PFSK-1 (cell line): Measurements from ENCODE around the gene PHLDB3.

ENCODE experiments used
- FOXP2 ChIP-seq: optimal IDR thresholded peaks from 2 replicates; pipeline ENCODE3; 2011; ENCODE audit warnings: borderline replicate concordance, control low read depth, inconsistent platforms; ENCODE audit not compliant: insufficient read depth; ENCODE audit errors: extremely low read length, extremely low read depth
- POLR2AphosphoS5 ChIP-seq: IDR thresholded peaks from 2 replicates; pipeline ENCODE4 v1.6.1; 2012; ENCODE audit warnings: low read depth, mild to moderate bottlenecking, control low read depth, low read length, moderate library complexity
- SIN3A ChIP-seq: IDR thresholded peaks from 2 replicates; pipeline ENCODE4 v1.6.1; 2012; ENCODE audit warnings: mild to moderate bottlenecking, low read length, moderate library complexity, borderline replicate concordance; ENCODE audit not compliant: insufficient read depth
- TAF1 ChIP-seq: IDR thresholded peaks from 2 replicates; pipeline ENCODE4 v1.6.1; 2012; ENCODE audit warnings: low read length, control low read depth, borderline replicate concordance; ENCODE audit not compliant: insufficient read depth
- TF ChIP-seq, protein P1 (sequence below), 2 experiments: IDR thresholded peaks; 2 replicates each; pipeline versions ENCODE4 v1.6.1 to v1.8.0; 2011 to 2012; ENCODE audit warnings: low read depth in 2 of 2, low read length in 2 of 2, control low read depth in 1 of 2, inconsistent platforms in 1 of 2, mild to moderate bottlenecking in 1 of 2, moderate library complexity in 1 of 2; ENCODE audit not compliant: insufficient read depth in 1 of 2

DNA sequence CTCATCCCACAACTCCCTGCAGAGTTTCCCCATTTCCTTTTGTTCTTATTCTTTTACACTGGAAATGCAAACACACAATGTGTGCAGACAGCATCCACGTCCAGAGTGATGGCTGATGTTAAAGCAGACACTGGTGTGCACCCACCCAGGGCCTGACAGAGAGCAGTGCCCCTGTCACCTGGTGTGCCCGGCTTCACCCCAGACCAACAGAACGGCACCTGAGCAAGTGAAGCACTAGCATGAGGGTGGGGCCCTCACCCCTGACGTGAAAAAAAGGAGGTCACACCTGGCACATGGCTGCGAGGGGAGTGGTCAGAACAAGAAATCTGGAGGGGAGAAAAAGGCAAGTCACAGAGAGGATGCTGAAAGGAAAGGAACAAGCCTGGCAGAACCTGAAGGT lies 40.7 kb upstream of the PHLDB3 start:
- no peak for TF ChIP-seq POLR2AphosphoS5
- TF ChIP-seq SIN3A: no peak
- TF ChIP-seq, protein P1, sequence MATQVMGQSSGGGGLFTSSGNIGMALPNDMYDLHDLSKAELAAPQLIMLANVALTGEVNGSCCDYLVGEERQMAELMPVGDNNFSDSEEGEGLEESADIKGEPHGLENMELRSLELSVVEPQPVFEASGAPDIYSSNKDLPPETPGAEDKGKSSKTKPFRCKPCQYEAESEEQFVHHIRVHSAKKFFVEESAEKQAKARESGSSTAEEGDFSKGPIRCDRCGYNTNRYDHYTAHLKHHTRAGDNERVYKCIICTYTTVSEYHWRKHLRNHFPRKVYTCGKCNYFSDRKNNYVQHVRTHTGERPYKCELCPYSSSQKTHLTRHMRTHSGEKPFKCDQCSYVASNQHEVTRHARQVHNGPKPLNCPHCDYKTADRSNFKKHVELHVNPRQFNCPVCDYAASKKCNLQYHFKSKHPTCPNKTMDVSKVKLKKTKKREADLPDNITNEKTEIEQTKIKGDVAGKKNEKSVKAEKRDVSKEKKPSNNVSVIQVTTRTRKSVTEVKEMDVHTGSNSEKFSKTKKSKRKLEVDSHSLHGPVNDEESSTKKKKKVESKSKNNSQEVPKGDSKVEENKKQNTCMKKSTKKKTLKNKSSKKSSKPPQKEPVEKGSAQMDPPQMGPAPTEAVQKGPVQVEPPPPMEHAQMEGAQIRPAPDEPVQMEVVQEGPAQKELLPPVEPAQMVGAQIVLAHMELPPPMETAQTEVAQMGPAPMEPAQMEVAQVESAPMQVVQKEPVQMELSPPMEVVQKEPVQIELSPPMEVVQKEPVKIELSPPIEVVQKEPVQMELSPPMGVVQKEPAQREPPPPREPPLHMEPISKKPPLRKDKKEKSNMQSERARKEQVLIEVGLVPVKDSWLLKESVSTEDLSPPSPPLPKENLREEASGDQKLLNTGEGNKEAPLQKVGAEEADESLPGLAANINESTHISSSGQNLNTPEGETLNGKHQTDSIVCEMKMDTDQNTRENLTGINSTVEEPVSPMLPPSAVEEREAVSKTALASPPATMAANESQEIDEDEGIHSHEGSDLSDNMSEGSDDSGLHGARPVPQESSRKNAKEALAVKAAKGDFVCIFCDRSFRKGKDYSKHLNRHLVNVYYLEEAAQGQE (IDR thresholded peaks at IDR 0.05; ENCODE audit: insufficient read depth in 1 of 2, low read depth in 2 of 2, low read length in 2 of 2): no peak
- no peak for TF ChIP-seq TAF1
- no peak for TF ChIP-seq FOXP2
